Measurements from ENCODE around the gene CELF4.

Gene CELF4

GRCh38 chr18:37389041-37389440 is 176.6 kb downstream of the CELF4 start:
- Histone ChIP-seq H3K4me1 (ENCODE audit: control insufficient read depth in 5 of 5, insufficient read depth in 5 of 5, low read length in 5 of 5) (peaks cover 0 to 7% (median under 1%) of the 10 kb centered on the region in 5 donors), H3K27me3 (ENCODE audit: control insufficient read depth in 5 of 5, insufficient read depth in 4 of 5, low read length in 5 of 5) (peaks cover 4 to 13% (median 11%) of the 10 kb centered on the region in 5 donors), H3K9ac (ENCODE audit: low read length in 5 of 5) (no peak overlapping the region), H3K36me3 (ENCODE audit: control insufficient read depth in 5 of 5, insufficient read depth in 5 of 5, low read length in 5 of 5) (no peaks in the 10 kb centered on the region), H3K4me3 (ENCODE audit: low read depth in 1 of 5, low read length in 5 of 5) (no peak overlapping the region), H3K27ac (ENCODE audit: low read depth, low read length) (no peak overlapping the region), H3K9me3 (ENCODE audit: control insufficient read depth in 5 of 5, low read length in 5 of 5) (peaks cover 0 to 20% (median 18%) of the 10 kb centered on the region in 5 donors)

- H3K9ac ChIP-seq (ENCODE audit: low read length in 5 of 5), result no peak overlapping the region
- peaks cover 9 to 18% (median 15%) of the 10 kb centered on the region in 5 donors for H3K27me3 ChIP-seq (ENCODE audit: control insufficient read depth in 5 of 5, insufficient read depth in 4 of 5, low read length in 5 of 5)
- peaks cover 0 to 20% (median 18%) of the 10 kb centered on the region in 5 donors for H3K9me3 ChIP-seq (ENCODE audit: control insufficient read depth in 5 of 5, low read length in 5 of 5)
- peaks cover 0 to under 1% (median 0%) of the 10 kb centered on the region in 5 donors for H3K4me1 ChIP-seq (ENCODE audit: control insufficient read depth in 5 of 5, insufficient read depth in 5 of 5, low read length in 5 of 5)
- H3K36me3 ChIP-seq (ENCODE audit: control insufficient read depth in 5 of 5, insufficient read depth in 5 of 5, low read length in 5 of 5), result no peaks in the 10 kb centered on the region
- no peak overlapping the region for H3K27ac ChIP-seq (ENCODE audit: low read depth, low read length)
- H3K4me3 ChIP-seq (ENCODE audit: low read depth in 1 of 5, low read length in 5 of 5), result no peak overlapping the region
Measured at GRCh38 chr18:37388413-37388812, 177.2 kb downstream of the CELF4 start.

- no peaks in the 10 kb centered on the region for H3K4me1 ChIP-seq (ENCODE audit: control insufficient read depth in 5 of 5, insufficient read depth in 5 of 5, low read length in 5 of 5)
- H3K9me3 ChIP-seq (ENCODE audit: control insufficient read depth in 5 of 5, low read length in 5 of 5), result peaks cover 0 to 20% (median 18%) of the 10 kb centered on the region in 5 donors
- H3K36me3 ChIP-seq (ENCODE audit: control insufficient read depth in 5 of 5, insufficient read depth in 5 of 5, low read length in 5 of 5), result no peaks in the 10 kb centered on the region
- no peak overlapping the region for H3K27ac ChIP-seq (ENCODE audit: low read depth, low read length)
- H3K4me3 ChIP-seq (ENCODE audit: low read depth in 1 of 5, low read length in 5 of 5), result no peak overlapping the region
- H3K27me3 ChIP-seq (ENCODE audit: control insufficient read depth in 5 of 5, insufficient read depth in 4 of 5, low read length in 5 of 5), result peaks cover 9 to 18% (median 13%) of the 10 kb centered on the region in 5 donors
- H3K9ac ChIP-seq (ENCODE audit: low read length in 5 of 5), result no peak overlapping the region
Measured at GRCh38 chr18:37385846-37386778, 179.5 kb downstream of the CELF4 start.

GRCh38 chr18:37383846-37384595 is 181.6 kb downstream of the CELF4 start:
- Histone ChIP-seq H3K4me1 (ENCODE audit: control insufficient read depth in 5 of 5, insufficient read depth in 5 of 5, low read length in 5 of 5) (no peaks in the 10 kb centered on the region), H3K27ac (ENCODE audit: low read depth, low read length) (no peak overlapping the region), H3K9ac (ENCODE audit: low read length in 5 of 5) (no peak overlapping the region), H3K9me3 (ENCODE audit: control insufficient read depth in 5 of 5, low read length in 5 of 5) (peaks cover 0 to 6% (median 5%) of the 10 kb centered on the region in 5 donors), H3K27me3 (ENCODE audit: control insufficient read depth in 5 of 5, insufficient read depth in 4 of 5, low read length in 5 of 5) (peaks cover 9 to 15% (median 12%) of the 10 kb centered on the region in 5 donors), H3K36me3 (ENCODE audit: control insufficient read depth in 5 of 5, insufficient read depth in 5 of 5, low read length in 5 of 5) (no peaks in the 10 kb centered on the region), H3K4me3 (ENCODE audit: low read depth in 1 of 5, low read length in 5 of 5) (no peak overlapping the region)

GRCh38 chr18:37383036-37383785 is 182.4 kb downstream of the CELF4 start:
- no peak overlapping the region for H3K9ac ChIP-seq (ENCODE audit: low read length in 5 of 5)
- no peaks in the 10 kb centered on the region for H3K36me3 ChIP-seq (ENCODE audit: control insufficient read depth in 5 of 5, insufficient read depth in 5 of 5, low read length in 5 of 5)
- no peak overlapping the region for H3K4me3 ChIP-seq (ENCODE audit: low read depth in 1 of 5, low read length in 5 of 5)
- no peak overlapping the region for H3K27ac ChIP-seq (ENCODE audit: low read depth, low read length)
- H3K4me1 ChIP-seq (ENCODE audit: control insufficient read depth in 5 of 5, insufficient read depth in 5 of 5, low read length in 5 of 5), result no peaks in the 10 kb centered on the region
- H3K27me3 ChIP-seq (ENCODE audit: control insufficient read depth in 5 of 5, insufficient read depth in 4 of 5, low read length in 5 of 5), result peaks cover 9 to 15% (median 12%) of the 10 kb centered on the region in 5 donors
- H3K9me3 ChIP-seq (ENCODE audit: control insufficient read depth in 5 of 5, low read length in 5 of 5), result peaks cover 0 to 2% (median 0%) of the 10 kb centered on the region in 5 donors

GRCh38 chr18:37381554-37381953 is 184.0 kb downstream of the CELF4 start:
- H3K9me3 ChIP-seq (ENCODE audit: control insufficient read depth in 5 of 5, low read length in 5 of 5), result no peaks in the 10 kb centered on the region
- H3K4me1 ChIP-seq (ENCODE audit: control insufficient read depth in 5 of 5, insufficient read depth in 5 of 5, low read length in 5 of 5), result no peaks in the 10 kb centered on the region
- H3K4me3 ChIP-seq (ENCODE audit: low read depth in 1 of 5, low read length in 5 of 5), result no peak overlapping the region
- H3K27ac ChIP-seq (ENCODE audit: low read depth, low read length), result no peak overlapping the region
- no peak overlapping the region for H3K9ac ChIP-seq (ENCODE audit: low read length in 5 of 5)
- H3K36me3 ChIP-seq (ENCODE audit: control insufficient read depth in 5 of 5, insufficient read depth in 5 of 5, low read length in 5 of 5), result no peaks in the 10 kb centered on the region
- H3K27me3 ChIP-seq (ENCODE audit: control insufficient read depth in 5 of 5, insufficient read depth in 4 of 5, low read length in 5 of 5), result peaks cover 9 to 22% (median 19%) of the 10 kb centered on the region in 5 donors

- no peaks in the 10 kb centered on the region for H3K9me3 ChIP-seq (ENCODE audit: control insufficient read depth in 5 of 5, low read length in 5 of 5)
- no peaks in the 10 kb centered on the region for H3K4me1 ChIP-seq (ENCODE audit: control insufficient read depth in 5 of 5, insufficient read depth in 5 of 5, low read length in 5 of 5)
- peaks cover 9 to 24% (median 21%) of the 10 kb centered on the region in 5 donors for H3K27me3 ChIP-seq (ENCODE audit: control insufficient read depth in 5 of 5, insufficient read depth in 4 of 5, low read length in 5 of 5)
- no peak overlapping the region for H3K4me3 ChIP-seq (ENCODE audit: low read depth in 1 of 5, low read length in 5 of 5)
- no peaks in the 10 kb centered on the region for H3K36me3 ChIP-seq (ENCODE audit: control insufficient read depth in 5 of 5, insufficient read depth in 5 of 5, low read length in 5 of 5)
- H3K9ac ChIP-seq (ENCODE audit: low read length in 5 of 5), result no peak overlapping the region
- no peak overlapping the region for H3K27ac ChIP-seq (ENCODE audit: low read depth, low read length)
Measured at GRCh38 chr18:37380546-37381110, 185.0 kb downstream of the CELF4 start.

- Histone ChIP-seq H3K27ac (ENCODE audit: low read depth, low read length) (no peak overlapping the region), H3K9ac (ENCODE audit: low read length in 5 of 5) (no peak overlapping the region), H3K27me3 (ENCODE audit: control insufficient read depth in 5 of 5, insufficient read depth in 4 of 5, low read length in 5 of 5) (peaks cover 4 to 23% (median 17%) of the 10 kb centered on the region in 5 donors), H3K9me3 (ENCODE audit: control insufficient read depth in 5 of 5, low read length in 5 of 5) (no peaks in the 10 kb centered on the region), H3K36me3 (ENCODE audit: control insufficient read depth in 5 of 5, insufficient read depth in 5 of 5, low read length in 5 of 5) (no peaks in the 10 kb centered on the region), H3K4me1 (ENCODE audit: control insufficient read depth in 5 of 5, insufficient read depth in 5 of 5, low read length in 5 of 5) (no peaks in the 10 kb centered on the region), H3K4me3 (ENCODE audit: low read depth in 1 of 5, low read length in 5 of 5) (no peak overlapping the region)
Measured at GRCh38 chr18:37378336-37379010, 187.1 kb downstream of the CELF4 start.

GRCh38 chr18:37375181-37375580 is 190.4 kb downstream of the CELF4 start:
- Histone ChIP-seq H3K4me1 (ENCODE audit: control insufficient read depth in 5 of 5, insufficient read depth in 5 of 5, low read length in 5 of 5) (no peaks in the 10 kb centered on the region), H3K9ac (ENCODE audit: low read length in 5 of 5) (no peak overlapping the region), H3K27ac (ENCODE audit: low read depth, low read length) (no peak overlapping the region), H3K36me3 (ENCODE audit: control insufficient read depth in 5 of 5, insufficient read depth in 5 of 5, low read length in 5 of 5) (no peaks in the 10 kb centered on the region), H3K4me3 (ENCODE audit: low read depth in 1 of 5, low read length in 5 of 5) (no peak overlapping the region), H3K9me3 (ENCODE audit: control insufficient read depth in 5 of 5, low read length in 5 of 5) (no peaks in the 10 kb centered on the region), H3K27me3 (ENCODE audit: control insufficient read depth in 5 of 5, insufficient read depth in 4 of 5, low read length in 5 of 5) (peaks cover 4 to 25% (median 19%) of the 10 kb centered on the region in 5 donors)

Data from subcutaneous abdominal adipose tissue (tissue), 5 donors.